SK-N-SH treated with all-trans-retinoic acid at 6 μM for 48 hours (cell line): Measurements from ENCODE around the gene MACF1.
A peak's percentile ranks its signal among the peaks of the same experiment; 100 is the strongest.

Source experiments
- ATAC-seq: fragments of 200-7000 bp; cut with Tn5 transposase; 3 replicates; pipeline ENCODE4 v1.9.1; 2020; ENCODE audit warnings: mild to moderate bottlenecking, moderate library complexity
- BACH2 ChIP-seq: fragments of 250-450 bp; sonication (Bioruptor Pico); IDR thresholded peaks from 2 replicates; pipeline ENCODE4 v1.9.0; 2021; ENCODE audit warnings: mild to moderate bottlenecking, borderline replicate concordance
- CSDC2 ChIP-seq: fragments of 250-450 bp; sonication (Bioruptor Pico); IDR thresholded peaks from 2 replicates; pipeline ENCODE4 v1.5.0; 2020; ENCODE audit warnings: mild to moderate bottlenecking, moderate library complexity
- ESRRG ChIP-seq: fragments of 250-450 bp; sonication (Bioruptor Pico); IDR thresholded peaks from 2 replicates; pipeline ENCODE4 v1.6.1; 2021; ENCODE audit warnings: mild to moderate bottlenecking
- GLIS3 ChIP-seq: fragments of 250-450 bp; sonication (Bioruptor Pico); IDR thresholded peaks from 2 replicates; pipeline ENCODE4 v1.5.0; 2020; ENCODE audit warnings: mild to moderate bottlenecking, moderate library complexity
- ISL1 ChIP-seq: fragments of 250-450 bp; sonication (Bioruptor Pico); IDR thresholded peaks from 2 replicates; pipeline ENCODE4 v2.1.2; 2022; ENCODE audit warnings: mild to moderate bottlenecking, moderate library complexity
- OSR1 ChIP-seq: fragments of 250-450 bp; sonication (Bioruptor Pico); IDR thresholded peaks from 2 replicates; pipeline ENCODE4 v1.8.0; 2022; ENCODE audit warnings: moderate library complexity, mild to moderate bottlenecking, inconsistent platforms
- PPARA ChIP-seq: fragments of 250-450 bp; sonication (Bioruptor Pico); IDR thresholded peaks from 2 replicates; pipeline ENCODE4 v1.5.0; 2020; ENCODE audit warnings: mild to moderate bottlenecking, borderline replicate concordance
- RARB ChIP-seq: fragments of 250-450 bp; sonication (Bioruptor Pico); IDR thresholded peaks from 2 replicates; pipeline ENCODE4 v1.8.0; 2021; ENCODE audit warnings: mild to moderate bottlenecking, moderate library complexity
- SNAI2 ChIP-seq: fragments of 250-450 bp; sonication (Bioruptor Pico); IDR thresholded peaks from 2 replicates; pipeline ENCODE4 v1.5.0; 2020; ENCODE audit warnings: mild to moderate bottlenecking, moderate library complexity
- TCF4 ChIP-seq: fragments of 250-450 bp; sonication (Bioruptor Pico); IDR thresholded peaks from 2 replicates; pipeline ENCODE4 v1.8.0; 2021; ENCODE audit warnings: mild to moderate bottlenecking, moderate library complexity, borderline replicate concordance
- TOX ChIP-seq: fragments of 250-450 bp; sonication (Bioruptor Pico); IDR thresholded peaks from 2 replicates; pipeline ENCODE4 v1.8.0; 2021; ENCODE audit warnings: mild to moderate bottlenecking, moderate library complexity, borderline replicate concordance
- TSHZ2 ChIP-seq: fragments of 250-450 bp; sonication (Bioruptor Pico); IDR thresholded peaks from 2 replicates; pipeline ENCODE4 v1.5.0; 2020; ENCODE audit warnings: mild to moderate bottlenecking, moderate library complexity
- ZC3H10 ChIP-seq: fragments of 250-450 bp; sonication (Bioruptor Pico); IDR thresholded peaks from 2 replicates; pipeline ENCODE4 v1.5.1; 2021; ENCODE audit warnings: mild to moderate bottlenecking, moderate library complexity
- ZFP3 ChIP-seq: fragments of 250-450 bp; sonication (Bioruptor Pico); IDR thresholded peaks from 2 replicates; pipeline ENCODE4 v1.5.0; 2020; ENCODE audit warnings: mild to moderate bottlenecking, moderate library complexity
- ZFP30 ChIP-seq: fragments of 450-650 bp; formaldehyde crosslinking; IDR thresholded peaks from 2 replicates; pipeline ENCODE4 v1.5.0; 2022; ENCODE audit warnings: mild to moderate bottlenecking, moderate library complexity
- ZNF565 ChIP-seq: fragments of 450-650 bp; formaldehyde crosslinking; conservative IDR thresholded peaks from 2 replicates; pipeline ENCODE4 v1.5.0; 2020; ENCODE audit warnings: low read depth, mild to moderate bottlenecking, moderate library complexity
- ZNF70 ChIP-seq: fragments of 450-650 bp; formaldehyde crosslinking; IDR thresholded peaks from 2 replicates; pipeline ENCODE4 v1.5.0; 2020; ENCODE audit warnings: mild to moderate bottlenecking, moderate library complexity
- ZNF8 ChIP-seq: fragments of 450-650 bp; formaldehyde crosslinking; IDR thresholded peaks from 2 replicates; pipeline ENCODE4 v1.5.0; 2020; ENCODE audit warnings: mild to moderate bottlenecking, moderate library complexity
- TF ChIP-seq, protein P1 (sequence below): fragments of 250-450 bp; sonication (Bioruptor Pico); IDR thresholded peaks from 2 replicates; pipeline ENCODE4 v1.5.1; 2021; ENCODE audit warnings: mild to moderate bottlenecking, moderate library complexity
- TF ChIP-seq, protein P2 (sequence below): fragments of 250-450 bp; sonication (Bioruptor Pico); IDR thresholded peaks from 2 replicates; pipeline ENCODE4 v1.5.1; 2020; ENCODE audit warnings: low read depth, mild to moderate bottlenecking, moderate library complexity
- TF ChIP-seq, protein P3 (sequence below): fragments of 250-450 bp; sonication (Bioruptor Pico); IDR thresholded peaks from 2 replicates; pipeline ENCODE4 v1.8.0; 2020; ENCODE audit warnings: mild to moderate bottlenecking, moderate library complexity, borderline replicate concordance
- TF ChIP-seq, protein P4 (sequence below): fragments of 250-450 bp; sonication (Bioruptor Pico); IDR thresholded peaks from 2 replicates; pipeline ENCODE4 v1.8.0; 2021; ENCODE audit warnings: low read depth, mild to moderate bottlenecking, moderate library complexity, borderline replicate concordance

Gene MACF1

DNA sequence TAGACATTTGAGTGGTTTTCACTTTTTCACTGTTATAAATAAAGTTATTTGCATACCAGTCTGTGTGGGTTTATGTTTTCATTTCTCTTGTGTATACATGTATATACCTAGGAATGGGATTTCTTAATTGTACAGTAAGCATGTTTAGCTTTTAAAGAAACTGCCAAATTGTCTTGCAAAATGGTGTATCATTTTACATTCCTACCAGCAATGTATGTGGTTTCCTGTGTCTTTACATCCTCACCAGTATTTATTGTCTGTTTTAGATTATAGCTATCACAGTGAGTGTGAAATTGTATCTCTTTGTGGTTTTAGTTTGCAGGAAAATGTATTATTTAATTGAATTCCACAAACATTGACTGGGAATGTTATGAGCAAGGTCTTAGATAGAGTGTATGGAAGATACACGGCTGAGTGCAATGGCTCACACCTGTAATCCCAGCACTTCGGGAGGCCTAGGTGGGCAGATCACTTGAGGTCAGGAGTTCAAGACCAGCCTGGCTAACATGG, 57.3 kb downstream of the MACF1 start:
- peak; percentile 61 for ATAC-seq
- no peak for TF ChIP-seq ZFP30 (CRISPR knock-in tag)
- no peak for TF ChIP-seq ISL1 (CRISPR knock-in tag)
- no peak for TF ChIP-seq CSDC2 (CRISPR knock-in tag)
- no peak for TF ChIP-seq OSR1
- TF ChIP-seq TSHZ2 (CRISPR knock-in tag) = no peak
- TF ChIP-seq RARB = no peak
- TF ChIP-seq, protein P1, sequence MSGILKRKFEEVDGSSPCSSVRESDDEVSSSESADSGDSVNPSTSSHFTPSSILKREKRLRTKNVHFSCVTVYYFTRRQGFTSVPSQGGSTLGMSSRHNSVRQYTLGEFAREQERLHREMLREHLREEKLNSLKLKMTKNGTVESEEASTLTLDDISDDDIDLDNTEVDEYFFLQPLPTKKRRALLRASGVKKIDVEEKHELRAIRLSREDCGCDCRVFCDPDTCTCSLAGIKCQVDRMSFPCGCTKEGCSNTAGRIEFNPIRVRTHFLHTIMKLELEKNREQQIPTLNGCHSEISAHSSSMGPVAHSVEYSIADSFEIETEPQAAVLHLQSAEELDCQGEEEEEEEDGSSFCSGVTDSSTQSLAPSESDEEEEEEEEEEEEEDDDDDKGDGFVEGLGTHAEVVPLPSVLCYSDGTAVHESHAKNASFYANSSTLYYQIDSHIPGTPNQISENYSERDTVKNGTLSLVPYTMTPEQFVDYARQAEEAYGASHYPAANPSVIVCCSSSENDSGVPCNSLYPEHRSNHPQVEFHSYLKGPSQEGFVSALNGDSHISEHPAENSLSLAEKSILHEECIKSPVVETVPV (CRISPR knock-in tag) = no peak
- no peak for TF ChIP-seq ZNF70 (CRISPR knock-in tag)
- TF ChIP-seq BACH2 (CRISPR knock-in tag) = no peak
- TF ChIP-seq, protein P2, sequence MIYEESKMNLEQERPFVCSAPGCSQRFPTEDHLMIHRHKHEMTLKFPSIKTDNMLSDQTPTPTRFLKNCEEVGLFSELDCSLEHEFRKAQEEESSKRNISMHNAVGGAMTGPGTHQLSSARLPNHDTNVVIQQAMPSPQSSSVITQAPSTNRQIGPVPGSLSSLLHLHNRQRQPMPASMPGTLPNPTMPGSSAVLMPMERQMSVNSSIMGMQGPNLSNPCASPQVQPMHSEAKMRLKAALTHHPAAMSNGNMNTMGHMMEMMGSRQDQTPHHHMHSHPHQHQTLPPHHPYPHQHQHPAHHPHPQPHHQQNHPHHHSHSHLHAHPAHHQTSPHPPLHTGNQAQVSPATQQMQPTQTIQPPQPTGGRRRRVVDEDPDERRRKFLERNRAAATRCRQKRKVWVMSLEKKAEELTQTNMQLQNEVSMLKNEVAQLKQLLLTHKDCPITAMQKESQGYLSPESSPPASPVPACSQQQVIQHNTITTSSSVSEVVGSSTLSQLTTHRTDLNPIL (CRISPR knock-in tag) = no peak
- no peak for TF ChIP-seq PPARA (CRISPR knock-in tag)
- TF ChIP-seq ZNF8 = no peak
- TF ChIP-seq TCF4 (CRISPR knock-in tag) = no peak
- no peak for TF ChIP-seq ESRRG (CRISPR knock-in tag)
- no peak for TF ChIP-seq TOX (CRISPR knock-in tag)
- TF ChIP-seq ZC3H10 (CRISPR knock-in tag) = no peak
- TF ChIP-seq GLIS3 (CRISPR knock-in tag) = no peak
- TF ChIP-seq, protein P3, sequence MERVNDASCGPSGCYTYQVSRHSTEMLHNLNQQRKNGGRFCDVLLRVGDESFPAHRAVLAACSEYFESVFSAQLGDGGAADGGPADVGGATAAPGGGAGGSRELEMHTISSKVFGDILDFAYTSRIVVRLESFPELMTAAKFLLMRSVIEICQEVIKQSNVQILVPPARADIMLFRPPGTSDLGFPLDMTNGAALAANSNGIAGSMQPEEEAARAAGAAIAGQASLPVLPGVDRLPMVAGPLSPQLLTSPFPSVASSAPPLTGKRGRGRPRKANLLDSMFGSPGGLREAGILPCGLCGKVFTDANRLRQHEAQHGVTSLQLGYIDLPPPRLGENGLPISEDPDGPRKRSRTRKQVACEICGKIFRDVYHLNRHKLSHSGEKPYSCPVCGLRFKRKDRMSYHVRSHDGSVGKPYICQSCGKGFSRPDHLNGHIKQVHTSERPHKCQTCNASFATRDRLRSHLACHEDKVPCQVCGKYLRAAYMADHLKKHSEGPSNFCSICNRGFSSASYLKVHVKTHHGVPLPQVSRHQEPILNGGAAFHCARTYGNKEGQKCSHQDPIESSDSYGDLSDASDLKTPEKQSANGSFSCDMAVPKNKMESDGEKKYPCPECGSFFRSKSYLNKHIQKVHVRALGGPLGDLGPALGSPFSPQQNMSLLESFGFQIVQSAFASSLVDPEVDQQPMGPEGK (CRISPR knock-in tag) = no peak
- TF ChIP-seq, protein P4, sequence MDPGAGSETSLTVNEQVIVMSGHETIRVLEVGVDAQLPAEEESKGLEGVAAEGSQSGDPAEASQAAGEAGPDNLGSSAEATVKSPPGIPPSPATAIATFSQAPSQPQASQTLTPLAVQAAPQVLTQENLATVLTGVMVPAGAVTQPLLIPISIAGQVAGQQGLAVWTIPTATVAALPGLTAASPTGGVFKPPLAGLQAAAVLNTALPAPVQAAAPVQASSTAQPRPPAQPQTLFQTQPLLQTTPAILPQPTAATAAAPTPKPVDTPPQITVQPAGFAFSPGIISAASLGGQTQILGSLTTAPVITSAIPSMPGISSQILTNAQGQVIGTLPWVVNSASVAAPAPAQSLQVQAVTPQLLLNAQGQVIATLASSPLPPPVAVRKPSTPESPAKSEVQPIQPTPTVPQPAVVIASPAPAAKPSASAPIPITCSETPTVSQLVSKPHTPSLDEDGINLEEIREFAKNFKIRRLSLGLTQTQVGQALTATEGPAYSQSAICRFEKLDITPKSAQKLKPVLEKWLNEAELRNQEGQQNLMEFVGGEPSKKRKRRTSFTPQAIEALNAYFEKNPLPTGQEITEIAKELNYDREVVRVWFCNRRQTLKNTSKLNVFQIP (CRISPR knock-in tag) = no peak

GRCh38 chr1:39262802-39263201, 58.3 kb downstream of the MACF1 start:
- ATAC-seq = no peak

More at GRCh38 chr1:39262802-39263201, 58.3 kb downstream of the MACF1 start:
- no peak for TF ChIP-seq ZNF70 (CRISPR knock-in tag)
- TF ChIP-seq ZNF8 = no peak
- no peak for TF ChIP-seq CSDC2 (CRISPR knock-in tag)
- no peak for TF ChIP-seq ZNF565
- TF ChIP-seq, protein P4 (CRISPR knock-in tag) = no peak
- TF ChIP-seq ISL1 (CRISPR knock-in tag) = no peak
- TF ChIP-seq OSR1 = no peak
- no peak for TF ChIP-seq GLIS3 (CRISPR knock-in tag)
- no peak for TF ChIP-seq SNAI2 (CRISPR knock-in tag)
- TF ChIP-seq RARB = no peak
- no peak for TF ChIP-seq PPARA (CRISPR knock-in tag)
- no peak for TF ChIP-seq ZC3H10 (CRISPR knock-in tag)
- no peak for TF ChIP-seq ZFP3 (CRISPR knock-in tag)
